HEK293T (cell line): ENCODE data around the gene KCNC3.

ENCODE experiments used
- CTCF ChIA-PET: fragments of 350-600 bp; formaldehyde crosslinking; extraction: SDS; loops from one replicate; lab custom pipeline; 2021; ENCODE audit warnings: antibody characterized with exemption, inconsistent platforms; lab: Yijun Ruan, JAX
- POLR2A ChIA-PET: fragments of 350-600 bp; formaldehyde crosslinking; extraction: SDS; loops from one replicate; lab custom pipeline; 2020; ENCODE audit warnings: antibody characterized with exemption, inconsistent platforms; lab: Yijun Ruan, JAX
- DNase-seq: peaks from one replicate; pipeline ENCODE4 v3.0.0; 2012; ENCODE audit warnings: mixed read lengths; ENCODE audit errors: extremely low spot score
- ARNT ChIP-seq: fragments of 450-650 bp; IDR thresholded peaks from 2 replicates; pipeline ENCODE4 v1.6.1; 2017; ENCODE audit warnings: mild to moderate bottlenecking
- BHLHE40 ChIP-seq: fragments of 450-650 bp; IDR thresholded peaks from 2 replicates; pipeline ENCODE4 v1.6.1; 2016; ENCODE audit warnings: mild to moderate bottlenecking, moderate library complexity, borderline replicate concordance
- CTBP1 ChIP-seq: fragments of 450-650 bp; IDR thresholded peaks from 2 replicates; pipeline ENCODE4 v1.6.1; 2016; ENCODE audit warnings: borderline replicate concordance
- ELF4 ChIP-seq: fragments of 450-650 bp; IDR thresholded peaks from 2 replicates; pipeline ENCODE4 v1.6.1; 2017; ENCODE audit warnings: antibody characterized with exemption
- FOXA1 ChIP-seq: fragments of 450-650 bp; IDR thresholded peaks from 2 replicates; pipeline ENCODE4 v1.6.1; 2016; ENCODE audit warnings: mild to moderate bottlenecking
- FOXK2 ChIP-seq: fragments of 450-650 bp; IDR thresholded peaks from 2 replicates; pipeline ENCODE4 v1.6.1; 2016; ENCODE audit warnings: mild to moderate bottlenecking
- FOXM1 ChIP-seq: fragments of 450-650 bp; IDR thresholded peaks from 2 replicates; pipeline ENCODE4 v1.6.1; 2017; ENCODE audit warnings: mild to moderate bottlenecking, borderline replicate concordance
- HDGF ChIP-seq: fragments of 450-650 bp; IDR thresholded peaks from 2 replicates; pipeline ENCODE4 v1.6.1; 2017; ENCODE audit warnings: antibody characterized with exemption, borderline replicate concordance
- L3MBTL2 ChIP-seq: fragments of 450-650 bp; conservative IDR thresholded peaks from 2 replicates; pipeline ENCODE4 v1.6.1; 2016; ENCODE audit warnings: mild to moderate bottlenecking
- LEF1 ChIP-seq: fragments of 450-650 bp; IDR thresholded peaks from 2 replicates; pipeline ENCODE4 v1.6.1; 2017; ENCODE audit warnings: mild to moderate bottlenecking, borderline replicate concordance
- NFRKB ChIP-seq: fragments of 450-650 bp; IDR thresholded peaks from 2 replicates; pipeline ENCODE4 v1.6.1; 2016; ENCODE audit warnings: mild to moderate bottlenecking, moderate library complexity
- SP1 ChIP-seq: fragments of 450-650 bp; IDR thresholded peaks from 2 replicates; pipeline ENCODE4 v1.6.1; 2017
- SUZ12 ChIP-seq: fragments of 450-650 bp; IDR thresholded peaks from 2 replicates; pipeline ENCODE4 v1.6.1; 2016; ENCODE audit warnings: mild to moderate bottlenecking
- TARDBP ChIP-seq: fragments of 450-650 bp; IDR thresholded peaks from 2 replicates; pipeline ENCODE4 v1.6.1; 2016
- ZNF384 ChIP-seq: fragments of 450-650 bp; IDR thresholded peaks from 2 replicates; pipeline ENCODE4 v1.6.1; 2016
- TF ChIP-seq, protein P1 (sequence below): fragments of 450-650 bp; IDR thresholded peaks from 2 replicates; pipeline ENCODE4 v1.6.1; 2016

Gene KCNC3

DNA sequence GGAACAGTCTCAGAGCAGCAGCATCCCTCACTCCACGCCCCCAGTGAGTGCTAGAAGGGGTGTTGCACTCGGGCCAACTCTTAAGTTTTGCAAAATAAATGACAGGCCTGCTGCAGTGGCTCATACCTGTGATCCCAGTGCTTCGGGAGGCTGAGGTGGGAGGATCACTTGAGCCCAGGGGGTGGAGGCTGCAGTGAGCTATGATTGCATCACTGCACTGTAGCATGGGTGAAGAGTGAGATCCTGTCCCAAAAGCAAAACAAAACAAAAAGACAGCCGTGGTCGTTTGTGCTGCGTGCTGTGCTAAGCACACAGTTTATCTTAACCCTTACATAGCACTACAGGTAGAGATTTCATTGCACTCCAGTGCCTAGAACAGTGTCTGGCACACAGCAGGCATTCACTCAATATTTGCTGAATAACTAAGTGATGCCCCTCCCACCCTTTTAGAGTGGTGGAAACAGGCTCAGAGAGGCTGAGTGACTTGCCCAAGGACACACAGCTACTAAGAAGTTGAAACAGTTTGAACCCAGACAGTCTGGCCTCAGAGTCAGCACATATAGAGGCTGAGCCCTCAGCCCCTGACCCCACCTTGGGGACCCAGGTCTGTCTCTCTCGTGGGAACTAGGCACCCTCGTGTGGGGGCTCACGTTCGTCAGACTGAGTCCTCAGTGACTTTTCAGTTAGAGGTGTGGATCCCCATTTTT is 18.3 kb downstream of the KCNC3 start:
- ChIA-PET POLR2A (no interaction called here), CTCF (interaction anchor here (0.7 kb wide), 1 partner anchor 42 kb away, joined by 4 read pairs; no protein-coding TSS in a partner anchor)
- TF ChIP-seq BHLHE40 (no peak), ZNF384 (no peak), SUZ12 (no peak), HDGF (no peak), SP1 (no peak), CTBP1 (no peak), LEF1 (no peak), FOXA1 (no peak), L3MBTL2 (no peak), TARDBP (no peak), ELF4 (no peak), FOXK2 (no peak), FOXM1 (no peak), ARNT (no peak), NFRKB (no peak)
- TF ChIP-seq, protein P1, sequence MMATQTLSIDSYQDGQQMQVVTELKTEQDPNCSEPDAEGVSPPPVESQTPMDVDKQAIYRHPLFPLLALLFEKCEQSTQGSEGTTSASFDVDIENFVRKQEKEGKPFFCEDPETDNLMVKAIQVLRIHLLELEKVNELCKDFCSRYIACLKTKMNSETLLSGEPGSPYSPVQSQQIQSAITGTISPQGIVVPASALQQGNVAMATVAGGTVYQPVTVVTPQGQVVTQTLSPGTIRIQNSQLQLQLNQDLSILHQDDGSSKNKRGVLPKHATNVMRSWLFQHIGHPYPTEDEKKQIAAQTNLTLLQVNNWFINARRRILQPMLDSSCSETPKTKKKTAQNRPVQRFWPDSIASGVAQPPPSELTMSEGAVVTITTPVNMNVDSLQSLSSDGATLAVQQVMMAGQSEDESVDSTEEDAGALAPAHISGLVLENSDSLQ, result no peak
- no peak for DNase-seq

DNA sequence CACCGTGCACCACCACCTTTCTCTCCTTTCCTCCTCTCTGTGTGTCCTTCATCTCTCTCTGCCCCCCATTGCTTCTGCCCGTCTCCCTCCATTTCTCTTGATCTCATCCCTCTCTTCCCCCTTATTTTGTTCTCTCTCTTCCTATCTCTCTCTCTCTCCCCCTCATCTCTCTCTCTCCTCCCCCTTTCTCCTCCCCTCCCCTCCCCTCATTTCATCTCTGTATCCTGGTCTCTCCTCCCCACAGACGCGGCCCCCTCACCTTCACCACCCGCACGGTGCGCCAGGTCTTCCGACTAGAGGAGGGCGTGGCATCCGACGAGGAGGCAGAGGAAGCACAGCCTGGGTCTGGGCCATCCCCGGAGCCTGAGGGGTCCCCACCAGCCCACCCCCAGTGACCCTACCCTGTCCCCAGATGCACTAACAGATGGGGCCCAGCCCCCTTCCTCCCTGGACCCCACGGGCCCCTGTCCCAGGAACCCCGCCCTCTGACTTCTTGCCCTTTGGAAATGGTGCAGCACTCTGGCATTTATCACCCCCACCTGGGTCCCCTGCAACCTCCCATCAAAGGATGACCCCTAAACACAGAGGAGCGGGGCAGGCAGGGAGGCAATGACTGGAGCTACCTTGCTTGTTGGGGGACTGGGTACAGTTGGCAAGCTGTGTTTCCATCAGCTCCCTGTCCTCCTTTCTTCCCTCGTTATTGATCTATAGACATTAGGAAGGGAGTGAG is 19.6 kb downstream of the KCNC3 start:
- DNase-seq, result no peak
- POLR2A ChIA-PET, result interaction anchor here (1.7 kb wide), 1 partner anchor 20 kb away, joined by 4 read pairs; the partner anchor contains the start of gene KCNC3
- no peak for TF ChIP-seq FOXA1
- no peak for TF ChIP-seq CTBP1
- no peak for TF ChIP-seq HDGF
- TF ChIP-seq SUZ12, result no peak
- TF ChIP-seq TARDBP, result no peak
- CTCF ChIA-PET, result no interaction called here

DNA sequence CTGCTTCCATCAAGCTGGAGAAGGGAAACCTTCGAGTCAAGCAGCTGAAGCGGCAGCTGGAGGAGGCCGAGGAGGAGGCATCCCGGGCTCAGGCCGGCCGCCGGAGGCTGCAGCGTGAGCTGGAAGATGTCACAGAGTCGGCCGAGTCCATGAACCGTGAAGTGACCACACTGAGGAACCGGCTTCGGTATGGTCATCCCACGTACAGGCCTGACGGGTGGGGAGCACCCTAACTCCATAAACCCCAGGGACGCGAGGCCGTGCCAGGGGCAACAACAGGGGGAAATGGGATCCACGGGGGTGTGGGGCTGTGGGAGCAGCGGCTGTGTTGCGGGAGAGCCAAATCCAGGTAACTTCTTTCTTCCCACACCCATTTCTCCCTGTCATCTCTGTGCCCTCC is 20.2 kb downstream of the KCNC3 start:
- POLR2A ChIA-PET, result interaction anchor here (1.7 kb wide), 1 partner anchor 20 kb away, joined by 4 read pairs; the partner anchor contains the start of gene KCNC3
- DNase-seq, result no peak
- TF ChIP-seq, protein P1, result no peak
- TF ChIP-seq ZNF384 (no peak), L3MBTL2 (no peak), FOXM1 (no peak), BHLHE40 (no peak), LEF1 (no peak), ARNT (no peak), SP1 (no peak), ELF4 (no peak), FOXK2 (no peak), TARDBP (no peak), NFRKB (no peak), HDGF (no peak), FOXA1 (no peak), CTBP1 (no peak), SUZ12 (no peak)
- CTCF ChIA-PET, result no interaction called here

DNA sequence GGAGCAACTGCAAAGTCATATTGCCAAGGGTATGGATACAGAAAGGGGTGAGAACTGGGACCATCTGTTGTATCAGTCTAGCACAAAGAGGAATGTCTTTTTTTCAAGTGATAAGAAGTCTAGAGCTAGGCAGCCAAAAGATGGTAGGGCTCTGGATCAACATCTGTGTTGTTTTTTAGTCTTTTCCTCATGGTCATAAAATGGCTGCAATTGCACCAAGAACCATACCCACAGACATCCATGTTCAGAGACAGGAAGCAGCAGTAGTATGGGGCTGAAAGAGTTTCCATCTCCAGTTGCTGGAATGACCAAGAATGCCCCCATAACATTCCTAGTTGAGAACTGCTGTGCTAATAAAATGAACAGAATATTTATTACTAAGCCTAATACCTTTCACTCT is 25.6 kb downstream of the KCNC3 start:
- TF ChIP-seq FOXM1 (no peak), SUZ12 (no peak), ZNF384 (no peak)

DNA sequence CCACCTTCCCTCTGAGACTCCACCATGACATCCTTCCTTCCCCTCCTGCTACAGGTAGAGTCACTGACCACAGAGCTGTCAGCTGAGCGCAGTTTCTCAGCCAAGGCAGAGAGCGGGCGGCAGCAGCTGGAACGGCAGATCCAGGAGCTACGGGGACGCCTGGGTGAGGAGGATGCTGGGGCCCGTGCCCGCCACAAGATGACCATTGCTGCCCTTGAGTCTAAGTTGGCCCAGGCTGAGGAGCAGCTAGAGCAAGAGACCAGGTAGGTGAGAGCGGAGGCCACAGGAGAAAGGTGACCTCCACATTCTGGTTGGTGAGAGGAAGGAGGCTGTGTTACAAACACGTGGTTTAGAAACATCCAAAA is 27.6 kb downstream of the KCNC3 start:
- CTCF ChIA-PET, result no interaction called here
- POLR2A ChIA-PET, result interaction anchor here (1.2 kb wide), 1 partner anchor 11 kb away, joined by 3 read pairs; no protein-coding TSS in a partner anchor
- TF ChIP-seq CTBP1 (no peak), TARDBP (no peak)

More for the DNA sequence above, 25.6 kb downstream of the KCNC3 start:
- ChIA-PET CTCF (no interaction called here), POLR2A (no interaction called here)
- no peak for DNase-seq

DNA sequence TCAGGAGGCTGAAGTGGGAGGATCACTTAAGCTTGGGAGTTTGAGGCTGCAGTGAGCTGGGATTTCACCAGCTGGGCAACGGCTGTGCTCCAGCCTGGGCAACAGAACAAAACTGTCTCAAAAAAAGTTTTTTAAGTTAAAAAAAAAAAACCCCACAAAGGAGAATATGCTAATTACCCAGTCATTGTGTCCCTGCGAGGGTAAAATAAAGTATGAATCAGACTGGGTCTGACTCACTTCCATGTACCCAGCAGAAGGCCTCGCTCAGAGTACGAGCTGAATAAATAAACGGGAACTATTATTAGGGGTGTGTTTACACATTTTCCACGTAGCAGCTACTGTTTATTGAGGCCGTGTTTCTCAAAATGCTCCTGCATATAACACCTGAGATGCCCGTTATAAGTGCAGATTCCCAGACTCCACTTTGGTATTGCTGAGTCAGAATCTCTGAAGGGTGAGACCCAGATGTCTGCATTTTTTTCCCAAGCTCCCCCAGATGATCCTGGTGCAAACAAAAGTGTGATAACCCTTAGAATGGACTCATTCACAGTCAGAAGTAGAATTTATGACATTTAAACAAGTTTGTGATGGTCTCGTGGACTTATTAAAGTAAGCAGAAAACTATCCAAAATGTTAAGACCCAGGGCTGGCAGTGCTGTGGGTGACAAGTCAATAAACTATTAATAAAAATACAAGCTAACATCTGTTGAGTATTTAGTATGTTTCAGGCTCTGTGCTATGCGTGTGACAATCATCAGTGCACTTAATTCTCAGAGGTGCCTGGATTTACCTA is 28.2 kb downstream of the KCNC3 start:
- no peak for TF ChIP-seq NFRKB
- TF ChIP-seq FOXK2, result no peak
- TF ChIP-seq ELF4, result no peak
- no peak for TF ChIP-seq HDGF
- TF ChIP-seq CTBP1, result no peak
- TF ChIP-seq ARNT, result no peak
- no peak for TF ChIP-seq SUZ12
- no peak for TF ChIP-seq L3MBTL2
- TF ChIP-seq SP1, result no peak
- no peak for TF ChIP-seq BHLHE40
- TF ChIP-seq LEF1, result no peak
- TF ChIP-seq TARDBP, result no peak
- no peak for TF ChIP-seq FOXA1
- TF ChIP-seq, protein P1, result no peak
- TF ChIP-seq FOXM1, result no peak
- POLR2A ChIA-PET, result interaction anchor here (1.2 kb wide), 1 partner anchor 11 kb away, joined by 3 read pairs; no protein-coding TSS in a partner anchor
- no peak for DNase-seq
- CTCF ChIA-PET, result no interaction called here

More for the DNA sequence above, 27.6 kb downstream of the KCNC3 start:
- no peak for DNase-seq
